Measurements from ENCODE around the gene METTL24.

Gene METTL24

GRCh38 chr6:110334423-110335180 is 23.5 kb downstream of the METTL24 start:
- no peak for DNase-seq (ENCODE audit: low read depth, low spot score)

DNA sequence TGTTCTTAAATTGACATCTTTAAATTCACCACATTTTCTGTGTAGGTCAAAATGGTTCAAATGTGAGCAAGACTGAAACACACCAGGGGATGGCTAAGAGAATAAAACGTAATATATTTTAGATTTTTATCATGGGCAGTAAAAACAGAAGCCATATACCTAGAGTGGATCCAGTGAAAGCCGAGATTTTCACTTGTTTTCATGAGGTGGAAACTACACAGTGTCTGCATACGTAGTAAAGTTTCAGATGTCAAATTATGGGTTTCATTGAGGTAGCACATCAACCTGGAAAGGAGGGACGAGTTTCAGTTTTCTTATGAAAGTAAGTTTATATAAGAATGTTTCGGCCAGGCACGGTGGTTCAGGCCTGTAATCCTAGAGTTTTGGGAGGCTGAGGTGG is 25.9 kb downstream of the METTL24 start:
- DNase-seq (ENCODE audit: low read depth, low spot score), result no peak

DNA sequence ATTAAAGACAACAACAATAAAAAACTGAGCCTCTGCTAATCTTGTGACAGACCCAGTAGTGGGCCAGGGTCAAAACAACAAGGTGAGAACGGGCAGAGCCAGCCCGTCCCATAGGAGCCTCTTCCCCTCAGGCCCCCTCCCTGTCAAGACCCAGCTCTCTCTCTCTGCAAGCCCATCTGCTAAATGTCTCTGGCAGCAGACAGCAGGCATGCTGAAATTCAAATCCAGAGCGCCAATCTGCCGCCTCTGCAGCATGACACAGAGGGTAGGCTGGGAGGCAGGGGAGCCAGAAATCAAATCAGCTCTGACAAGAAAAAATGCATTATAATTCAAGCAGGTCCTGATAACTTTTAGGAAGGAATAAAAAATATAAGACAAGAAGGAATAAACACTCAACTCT is 26.3 kb downstream of the METTL24 start:
- DNase-seq (ENCODE audit: low read depth, low spot score), result no peak

GRCh38 chr6:110331390-110331789 is 26.8 kb downstream of the METTL24 start:
- no peak for DNase-seq (ENCODE audit: low read depth, low spot score)

DNA sequence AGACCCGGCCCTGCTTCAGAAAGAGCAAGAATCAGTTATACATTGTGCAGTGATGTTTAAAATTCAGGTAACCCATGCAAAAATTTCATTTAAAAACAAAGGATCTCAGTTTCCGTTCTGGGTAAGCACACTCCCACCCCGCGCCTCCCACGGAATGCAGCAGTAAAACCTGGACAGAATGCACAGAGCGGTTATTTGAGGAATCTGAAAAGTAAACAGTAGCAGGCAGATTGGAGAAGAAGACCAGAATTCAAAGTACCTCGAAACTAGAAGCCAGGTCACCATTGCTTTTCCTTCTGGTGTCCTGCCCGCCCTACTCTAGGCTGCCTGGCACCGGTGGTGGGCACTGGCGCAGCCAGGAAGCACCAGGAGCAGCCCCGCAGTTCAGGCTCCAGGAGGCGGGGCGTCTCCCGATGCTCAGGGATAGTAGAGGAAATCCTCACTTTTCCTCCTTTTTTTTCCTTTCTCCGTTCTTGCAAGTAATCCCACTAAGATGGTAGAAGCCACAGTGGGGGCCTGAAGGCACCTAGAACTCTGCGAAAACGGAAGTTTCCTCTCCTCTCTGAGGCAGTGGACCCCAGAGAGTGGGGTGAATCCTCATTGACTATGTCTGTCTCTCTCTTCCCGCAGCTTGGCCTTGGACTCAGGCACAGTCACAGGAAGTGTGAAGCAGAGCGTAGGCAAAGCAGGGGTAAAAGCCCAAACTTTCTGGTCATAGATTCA is 28.3 kb downstream of the METTL24 start:
- DNase-seq (ENCODE audit: low read depth, low spot score), result no peak

GRCh38 chr6:110329348-110329713 is 28.8 kb downstream of the METTL24 start:
- DNase-seq (ENCODE audit: low read depth, low spot score), result no peak

GRCh38 chr6:110328259-110328658 is 29.9 kb downstream of the METTL24 start:
- no peak for DNase-seq (ENCODE audit: low read depth, low spot score)

GRCh38 chr6:110327391-110327790 is 30.8 kb downstream of the METTL24 start:
- DNase-seq (ENCODE audit: low read depth, low spot score), result no peak

DNA sequence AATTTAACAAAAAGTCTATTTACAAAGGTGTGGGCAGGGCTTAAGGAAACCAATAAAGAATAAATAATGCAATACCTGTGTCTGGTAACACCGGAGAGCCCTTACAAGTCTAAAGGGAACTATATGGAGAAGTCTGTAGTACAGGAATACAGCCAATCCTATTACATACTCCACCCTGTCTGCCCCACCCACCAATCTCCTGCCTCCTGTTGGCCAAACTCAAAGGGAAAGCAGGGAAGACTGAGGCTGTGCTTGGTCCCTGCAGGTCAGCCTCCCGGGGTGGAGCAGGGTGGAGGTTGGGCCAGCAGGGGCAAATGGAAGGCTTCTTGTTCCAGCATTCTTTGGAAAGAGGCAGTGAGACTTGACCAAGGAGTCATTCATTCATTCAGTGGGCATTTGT is 31.5 kb downstream of the METTL24 start:
- no peak for DNase-seq (ENCODE audit: low read depth, low spot score)

DNA sequence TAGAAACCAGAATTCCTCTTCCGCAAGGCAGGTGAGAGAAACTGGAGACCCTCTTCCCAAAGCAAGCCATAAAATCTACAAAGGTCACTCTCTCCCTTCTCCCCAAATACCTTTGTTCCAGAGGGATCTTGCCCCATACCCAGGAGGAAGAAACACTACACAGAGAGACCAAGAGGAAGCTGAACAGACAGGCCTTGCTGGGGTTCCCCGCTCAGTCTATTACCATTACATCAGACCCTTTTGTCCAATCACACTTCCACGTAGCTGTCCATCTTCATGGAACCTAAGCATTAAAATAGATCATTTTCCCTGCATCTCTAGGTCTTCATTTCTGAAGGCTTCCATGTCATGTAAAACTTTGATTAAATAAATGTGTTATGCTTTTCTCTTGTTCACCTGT is 32.1 kb downstream of the METTL24 start:
- no peak for DNase-seq (ENCODE audit: low read depth, low spot score)

GRCh38 chr6:110325197-110325596 is 33.0 kb downstream of the METTL24 start:
- no peak for DNase-seq (ENCODE audit: low read depth, low spot score)

GRCh38 chr6:110324548-110324947 is 33.6 kb downstream of the METTL24 start:
- DNase-seq (ENCODE audit: low read depth, low spot score), result no peak

GRCh38 chr6:110323258-110323657 is 34.9 kb downstream of the METTL24 start:
- no peak for DNase-seq (ENCODE audit: low read depth, low spot score)

- no peak for DNase-seq (ENCODE audit: low read depth, low spot score)
Measured at GRCh38 chr6:110322874-110323242, 35.3 kb downstream of the METTL24 start.

DNA sequence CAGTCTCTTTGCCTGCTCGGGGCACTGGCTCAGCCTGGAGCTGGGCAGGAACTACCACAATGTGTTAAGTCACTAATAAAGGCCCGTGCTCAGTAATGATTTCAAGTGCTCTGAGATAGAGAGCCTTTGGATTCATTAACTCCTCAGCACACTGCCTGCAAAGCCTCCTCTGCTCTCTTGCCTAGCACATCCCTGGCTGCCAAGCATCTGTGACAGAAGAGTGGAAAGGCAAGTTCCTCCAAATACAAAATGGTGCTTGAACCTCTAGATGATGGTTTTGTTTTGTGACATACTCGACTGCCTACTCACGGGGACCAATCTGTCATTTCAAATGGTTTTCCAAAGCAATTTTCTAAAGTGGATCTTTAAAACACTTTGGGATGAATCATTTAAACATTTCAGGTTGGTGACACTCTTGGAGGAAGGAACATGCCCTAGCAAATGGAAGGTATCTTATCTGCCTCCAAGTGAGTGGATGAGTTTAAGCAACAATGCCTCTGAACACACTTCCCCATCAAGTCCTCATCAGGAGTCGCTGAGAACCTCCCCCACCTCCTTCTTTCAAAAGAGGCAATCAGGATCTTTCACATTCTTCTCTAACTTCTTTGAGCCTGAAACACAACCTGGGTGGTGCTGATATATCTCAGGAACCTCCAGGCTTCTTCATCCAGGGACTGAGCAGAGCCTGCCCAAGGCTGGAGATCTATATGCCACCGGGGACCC is 35.8 kb downstream of the METTL24 start:
- no peak for DNase-seq (ENCODE audit: low read depth, low spot score)

GRCh38 chr6:110320307-110320706 is 37.8 kb downstream of the METTL24 start:
- no peak for DNase-seq (ENCODE audit: low read depth, low spot score)

DNA sequence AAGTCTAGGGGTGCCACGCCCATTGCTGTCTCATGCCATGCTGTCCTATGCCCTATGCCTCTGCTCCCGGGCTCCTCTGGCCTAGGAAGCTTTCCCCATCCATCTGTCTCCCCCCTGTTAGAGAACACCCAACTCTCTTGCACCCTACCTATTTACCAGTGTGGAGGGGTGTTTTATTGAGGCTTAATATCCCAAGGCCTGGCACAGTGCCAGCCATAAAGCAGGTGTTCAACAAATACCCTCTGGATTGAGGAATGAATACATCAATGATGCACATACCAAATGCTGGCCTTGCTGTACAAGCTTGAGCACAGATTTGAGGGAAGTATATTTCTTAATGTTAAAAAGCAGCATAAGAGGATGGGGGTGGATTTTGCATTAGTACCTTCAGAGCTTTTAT is 38.3 kb downstream of the METTL24 start:
- DNase-seq (ENCODE audit: low read depth, low spot score), result no peak

DNA sequence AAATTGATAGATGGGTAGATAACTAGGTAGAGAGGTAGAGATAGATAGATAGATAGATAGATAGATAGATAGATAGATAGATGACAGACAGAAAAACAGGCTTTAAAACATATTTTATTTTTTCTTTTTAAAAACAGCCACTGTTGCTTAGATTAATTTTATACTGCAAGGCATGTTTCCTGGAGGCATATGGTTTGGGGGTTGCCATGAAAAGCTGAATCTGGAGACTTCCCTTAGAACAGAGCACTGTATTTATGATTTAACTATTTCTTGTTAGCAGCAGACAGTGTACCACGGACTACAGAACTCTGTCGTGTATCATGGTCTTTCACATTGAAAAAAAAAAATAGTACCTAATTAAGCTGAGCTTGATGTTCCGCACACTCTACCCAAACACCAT is 38.8 kb downstream of the METTL24 start:
- no peak for DNase-seq (ENCODE audit: low read depth, low spot score)

- no peak for DNase-seq (ENCODE audit: low read depth, low spot score)
Measured at GRCh38 chr6:110318971-110319370, 39.2 kb downstream of the METTL24 start.

DNA sequence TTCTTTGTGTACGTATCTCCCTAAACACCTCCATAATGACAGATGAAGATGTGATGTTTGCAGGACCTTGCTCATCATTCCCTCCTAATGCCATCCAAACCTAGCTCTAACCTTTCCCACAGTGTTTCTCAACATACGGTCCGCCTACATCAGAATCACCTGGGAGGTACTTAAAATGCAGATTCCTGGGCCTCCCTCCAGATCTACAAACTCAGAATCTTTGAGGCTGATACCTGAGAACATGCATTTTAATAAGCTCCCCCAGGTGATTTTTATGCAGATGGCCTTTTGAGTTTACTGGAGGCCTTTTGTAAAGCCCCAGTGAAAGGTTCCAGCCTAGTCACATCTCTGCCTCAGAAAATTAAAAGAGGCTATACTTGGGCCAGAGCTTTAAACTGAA is 40.5 kb downstream of the METTL24 start:
- no peak for DNase-seq (ENCODE audit: low read depth, low spot score)

GRCh38 chr6:110317189-110317588 is 41.0 kb downstream of the METTL24 start:
- no peak for DNase-seq (ENCODE audit: low read depth, low spot score)

DNA sequence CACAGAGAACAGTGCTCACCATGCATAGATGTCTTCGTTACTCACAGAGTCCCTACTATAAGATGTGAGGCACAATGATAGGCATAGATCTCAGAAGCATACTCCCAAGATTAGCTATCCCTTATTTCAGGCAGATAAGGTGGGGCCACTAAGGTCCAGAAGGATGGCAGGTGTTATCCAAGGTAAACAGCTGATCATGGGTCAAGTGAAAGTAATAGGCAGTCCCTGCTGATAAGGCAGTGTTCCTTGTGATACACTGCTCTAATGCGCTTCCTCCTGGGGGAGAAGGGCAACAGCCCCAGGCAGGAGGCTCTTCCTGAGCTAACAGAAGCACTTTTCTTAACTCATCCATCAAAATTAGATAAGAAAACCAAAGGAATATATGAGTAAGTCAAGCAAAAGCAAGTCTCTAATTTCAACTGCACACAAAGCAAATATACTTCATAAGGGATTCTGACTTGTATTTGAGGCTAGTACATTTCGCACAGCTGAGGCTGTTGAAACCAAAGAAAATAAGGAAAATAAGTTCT is 42.2 kb downstream of the METTL24 start:
- no peak for DNase-seq (ENCODE audit: low read depth, low spot score)
